Middle frontal gyrus (tissue), 1 donor: Measurements from ENCODE around the gene HCN1.
A peak's percentile ranks its signal among the peaks of the same experiment; 100 is the strongest.
"Not testable (repeated sequence)": the region's sequence is repeated elsewhere in the genome, so short reads cannot be mapped to it uniquely, and the experiment has no call there.

Experiments used
- DNase-seq: peaks from one replicate; pipeline ENCODE4 v3.0.0-alpha.2; 2015; ENCODE audit warnings: low spot score; ENCODE audit errors: extremely low spot score

Gene HCN1

DNA sequence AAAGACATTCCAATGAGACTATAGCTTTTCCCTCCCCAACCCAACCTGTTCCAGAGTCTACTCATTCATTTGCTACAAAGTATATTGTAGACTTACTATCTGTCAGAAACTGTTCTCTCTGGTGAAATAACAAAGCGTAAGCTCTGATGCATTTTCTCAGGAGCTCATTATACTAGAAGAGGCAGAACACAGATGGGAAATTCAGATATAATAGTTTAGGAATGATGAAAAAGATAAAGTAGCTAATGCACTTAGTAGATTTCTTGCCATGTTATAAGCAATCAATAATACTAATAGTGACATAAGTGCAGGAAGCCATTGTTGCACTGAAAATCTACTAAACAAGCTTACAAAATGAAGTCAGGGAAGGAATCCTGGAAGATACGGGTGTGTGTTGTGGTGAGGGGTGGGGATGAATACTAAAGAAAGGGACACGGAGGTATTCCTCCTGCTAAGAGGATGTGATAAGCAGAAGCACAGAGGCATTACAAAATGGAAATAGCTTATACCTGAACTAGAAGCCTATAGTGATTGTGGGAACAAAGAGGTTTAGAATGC, 78.2 kb downstream of the HCN1 start:
- no peak for DNase-seq

DNA sequence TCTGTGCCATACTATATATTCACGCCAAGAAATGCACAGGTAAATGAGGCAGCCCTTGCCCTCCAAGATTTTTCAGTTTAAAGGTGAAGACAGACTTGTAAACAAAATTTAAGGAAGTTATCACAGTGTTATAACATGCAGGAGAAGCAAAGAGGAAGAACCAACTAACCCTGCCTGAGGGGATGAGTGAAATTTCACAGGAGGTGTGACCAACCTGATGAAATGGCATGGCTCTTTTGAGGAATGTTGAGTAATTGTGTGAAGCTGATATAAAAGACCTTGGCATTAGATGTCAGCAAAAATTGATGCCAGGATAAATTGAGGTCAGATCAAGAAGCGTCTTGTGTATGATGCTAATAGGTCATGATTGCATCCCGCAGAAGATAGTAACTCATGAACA, 86.5 kb downstream of the HCN1 start:
- DNase-seq = no peak

DNA sequence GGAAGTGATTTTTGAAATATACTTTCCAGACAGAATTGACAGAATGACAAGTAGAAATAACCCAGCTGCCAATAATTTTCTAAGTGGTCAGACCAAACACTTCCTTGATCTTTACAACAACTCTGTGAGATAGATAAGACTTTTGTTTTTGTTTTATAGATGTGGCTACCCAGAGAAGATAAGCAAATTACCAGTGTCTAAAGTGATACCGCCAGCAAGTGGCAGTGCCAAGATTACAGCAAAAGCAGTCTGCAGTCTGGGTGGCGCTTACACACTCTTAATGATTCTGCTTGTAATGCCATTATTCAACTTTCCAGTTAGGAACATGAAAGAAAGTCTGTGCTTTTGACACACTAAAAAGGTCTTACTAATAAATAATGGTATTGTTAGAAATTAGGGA, 92.1 kb downstream of the HCN1 start:
- DNase-seq = no peak

DNA sequence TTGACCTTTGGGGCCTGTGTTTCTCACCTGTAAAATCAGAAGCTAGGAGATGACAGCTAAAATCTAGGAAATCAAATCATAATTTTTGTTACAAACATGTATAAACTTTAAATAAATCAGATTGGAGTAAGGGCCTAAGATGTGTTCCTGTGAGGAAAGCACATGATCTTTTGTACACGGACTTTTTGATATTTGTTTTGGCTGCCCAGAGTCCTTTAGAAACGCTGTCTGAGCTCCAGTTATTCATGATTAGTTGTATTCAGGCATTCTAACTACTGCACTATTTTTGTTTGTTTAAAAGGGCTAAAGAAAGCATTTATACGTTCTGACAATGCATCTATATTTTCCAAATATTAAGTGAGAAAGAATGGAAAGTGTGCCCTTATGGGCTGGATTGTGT, 94.8 kb downstream of the HCN1 start:
- DNase-seq = no peak

DNA sequence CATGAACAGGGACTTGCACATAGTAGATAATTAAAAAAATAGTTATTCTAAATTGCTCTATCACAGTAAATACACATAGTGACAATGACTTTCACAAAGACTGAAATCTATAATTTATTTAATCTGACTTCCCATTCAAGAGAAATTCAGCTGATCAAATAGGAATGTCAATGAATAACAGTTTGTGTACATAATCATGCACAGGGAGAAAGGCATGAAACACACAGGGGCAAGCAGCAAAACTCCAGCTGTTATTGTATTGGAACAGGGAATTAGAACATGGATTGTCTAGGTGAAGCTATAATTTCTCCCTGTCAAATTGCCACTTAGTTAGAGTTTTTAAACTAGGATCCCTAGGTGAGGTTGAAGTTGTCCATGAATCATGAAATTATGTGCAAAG, 99.9 kb downstream of the HCN1 start:
- no peak for DNase-seq

DNA sequence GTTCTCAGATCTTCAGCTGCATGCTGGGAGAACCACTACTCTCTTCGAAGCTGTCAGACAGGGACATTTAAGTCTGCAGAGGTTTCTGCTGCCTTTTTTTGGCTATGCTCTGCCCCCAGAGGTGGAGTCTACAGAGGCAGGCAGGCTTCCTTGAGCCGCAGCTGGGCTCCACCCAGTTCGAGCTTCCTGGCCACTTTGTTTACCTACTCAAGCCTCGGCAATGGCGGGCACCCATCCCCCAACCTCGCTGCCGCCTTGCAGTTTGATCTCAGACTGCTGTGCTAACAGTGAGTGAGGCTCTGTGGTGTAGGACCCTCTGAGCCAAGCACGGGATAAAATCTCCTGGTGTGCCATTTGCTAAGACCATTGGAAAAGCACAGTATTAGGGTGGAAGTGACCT, 110.2 kb downstream of the HCN1 start:
- DNase-seq = not testable (repeated sequence)

DNA sequence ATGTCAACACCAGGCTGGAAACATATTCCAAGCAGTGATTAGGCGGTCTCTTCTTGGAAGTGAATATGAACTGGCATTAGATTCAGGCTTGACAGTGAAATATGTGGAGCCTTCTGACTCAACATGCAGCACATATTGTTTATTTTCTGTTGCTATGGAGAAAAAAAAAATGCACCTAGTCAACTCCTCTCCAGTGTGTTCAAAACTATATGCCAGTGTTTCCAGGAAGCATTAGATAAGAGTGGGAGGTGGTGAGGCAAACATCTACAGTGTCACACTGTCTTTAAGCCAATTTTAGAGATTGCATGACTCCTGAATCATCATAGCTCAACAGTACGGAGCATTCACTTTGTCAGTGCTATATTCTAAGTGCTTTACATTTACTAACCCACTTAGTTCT, 117.9 kb downstream of the HCN1 start:
- no peak for DNase-seq

DNA sequence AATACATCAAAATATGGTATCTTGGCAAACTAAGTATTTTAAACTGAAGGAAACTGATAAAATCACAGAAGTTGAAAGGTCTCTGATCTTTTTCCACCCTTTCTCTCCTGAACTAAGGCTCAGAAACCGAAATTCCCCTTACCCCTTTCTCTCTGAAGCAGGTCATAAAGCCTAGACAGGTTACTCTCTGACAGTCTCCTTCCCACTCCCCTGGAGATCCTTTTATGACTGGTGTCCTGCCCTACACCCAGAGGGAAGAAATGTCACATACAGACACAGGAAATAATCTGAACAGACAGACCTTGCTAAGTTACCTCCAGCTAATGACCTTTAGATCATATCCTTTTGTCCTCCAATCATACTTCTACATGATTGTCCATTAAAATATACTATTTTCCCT, 127.4 kb downstream of the HCN1 start:
- DNase-seq = no peak

DNA sequence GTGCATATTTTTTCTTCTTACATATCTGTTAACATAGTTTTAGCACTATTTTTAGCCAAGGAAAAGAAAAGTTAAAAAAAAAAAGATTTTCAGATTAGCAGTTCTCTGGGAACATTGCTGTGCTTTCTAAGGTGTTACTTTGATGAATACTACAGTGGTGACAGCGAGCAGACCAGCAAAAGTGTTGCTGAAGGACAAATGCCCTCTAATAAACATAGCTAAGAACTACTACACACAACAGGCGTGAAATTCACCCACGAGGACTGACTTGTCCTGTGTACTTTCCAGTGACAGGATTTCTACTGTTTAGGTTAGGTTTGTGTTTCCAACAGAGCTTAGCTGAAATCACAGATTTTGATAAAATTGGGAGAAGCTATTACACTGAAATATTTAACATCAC, 153.8 kb downstream of the HCN1 start:
- DNase-seq = no peak

DNA sequence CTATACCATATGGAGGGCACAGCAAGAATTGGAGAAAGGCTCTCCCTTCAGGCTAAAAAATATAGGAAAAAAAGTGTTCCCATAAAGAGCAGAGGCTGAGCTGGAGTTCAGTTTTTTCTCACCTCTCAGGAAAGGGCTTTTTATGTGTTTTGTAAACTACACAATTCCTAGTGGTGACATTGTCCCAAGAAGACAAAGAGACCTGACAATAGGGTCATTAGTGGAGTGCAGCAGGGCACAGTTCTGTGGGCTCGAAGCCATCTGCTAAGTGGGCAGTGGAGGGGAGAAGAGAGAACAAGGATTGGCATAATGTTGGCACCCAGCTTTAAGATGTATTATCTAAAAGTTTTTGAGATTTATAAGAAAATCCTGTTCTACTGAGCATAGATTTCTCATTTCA, 162.5 kb downstream of the HCN1 start:
- DNase-seq = no peak

DNA sequence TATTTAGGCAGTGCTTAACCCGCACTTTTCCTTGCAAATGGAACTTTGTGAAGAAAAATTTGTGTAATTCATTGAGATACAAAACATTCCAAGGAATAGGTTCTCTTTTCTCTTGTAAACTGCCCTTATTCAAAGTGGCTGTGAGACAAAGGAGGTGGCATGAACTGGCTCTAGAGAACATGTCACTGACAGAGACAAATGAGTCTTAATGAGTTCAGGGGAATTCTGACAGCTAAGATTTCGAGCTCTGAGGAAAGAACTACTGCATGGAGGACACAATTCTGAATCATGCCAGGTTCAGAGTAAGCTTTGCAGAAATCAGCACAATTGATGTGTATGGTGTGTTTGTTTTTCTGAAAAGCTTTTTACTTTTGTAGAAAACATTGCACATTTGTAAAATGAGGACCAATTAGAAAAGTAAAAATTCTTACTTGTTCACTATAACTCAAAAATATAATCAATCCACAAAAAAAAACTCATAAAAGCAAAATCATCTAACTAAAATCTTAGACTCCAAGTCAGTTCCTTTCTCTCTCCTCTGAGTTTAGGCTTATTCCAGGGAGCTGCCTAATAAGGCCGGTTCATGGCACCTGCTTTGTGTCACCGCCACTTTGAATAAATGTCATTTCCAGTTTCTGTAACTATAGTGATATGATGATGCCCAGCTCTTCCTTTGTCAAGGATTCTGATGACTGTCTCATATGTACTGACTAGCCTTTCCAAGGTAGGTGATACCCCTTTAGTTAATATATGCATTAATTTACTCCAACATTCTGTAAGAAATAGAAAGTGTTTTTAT, 163.2 kb downstream of the HCN1 start:
- no peak for DNase-seq

DNA sequence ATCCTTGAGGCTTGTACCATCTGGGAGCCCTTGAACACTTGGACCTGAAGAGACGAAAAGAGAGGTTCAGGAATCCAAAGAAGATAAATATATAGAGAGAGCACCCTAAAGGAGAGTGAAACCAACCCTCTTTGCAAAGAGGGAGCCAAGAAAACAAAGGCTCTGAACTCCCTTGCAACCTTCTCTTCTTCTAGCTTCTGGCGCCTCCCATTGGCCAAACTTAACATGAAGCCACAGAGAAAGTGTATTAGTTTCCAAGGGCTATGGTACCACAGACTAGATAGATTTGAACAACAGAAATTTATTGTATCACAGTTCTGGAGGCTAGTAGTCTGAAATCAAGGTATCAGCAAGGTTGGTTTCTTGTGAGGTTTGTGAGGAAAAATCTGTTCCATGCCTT, 175.1 kb downstream of the HCN1 start:
- no peak for DNase-seq

DNA sequence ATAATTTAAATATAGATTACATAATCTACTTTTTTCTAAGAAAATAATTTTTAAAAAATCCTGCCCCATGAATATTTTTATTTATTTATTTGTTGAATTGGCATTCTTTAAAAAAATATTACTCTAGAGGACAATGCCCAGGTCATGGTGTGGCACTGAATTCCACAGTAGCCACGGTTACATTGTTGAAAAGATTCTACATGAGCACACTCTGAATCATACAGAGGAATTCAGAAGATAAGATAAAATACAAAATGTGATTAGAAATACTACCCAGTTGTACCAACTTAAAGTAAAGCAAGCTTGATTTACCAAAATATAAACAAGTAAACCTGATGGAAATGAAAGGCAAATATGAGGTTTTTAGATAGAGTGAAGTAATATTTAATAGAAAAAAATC, 183.7 kb downstream of the HCN1 start:
- DNase-seq = no peak

DNA sequence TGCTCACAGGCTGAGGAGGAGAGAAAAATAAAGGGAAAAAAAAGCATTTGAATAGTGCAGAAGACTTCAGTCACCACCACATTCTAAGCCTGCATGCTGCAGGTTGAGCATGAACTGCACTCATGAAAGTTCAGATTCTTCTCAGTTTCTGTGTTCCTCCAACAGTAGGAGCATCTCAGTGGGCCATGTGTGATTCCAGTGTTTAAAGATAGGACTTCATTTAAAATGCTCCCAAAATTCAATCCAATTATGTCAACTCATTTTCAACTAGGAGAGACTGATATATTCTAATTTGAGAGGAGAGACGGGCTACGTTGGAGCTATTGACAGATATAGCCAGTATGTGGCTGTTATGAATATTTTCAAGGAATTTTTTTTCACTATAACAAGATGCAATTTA, 186.8 kb downstream of the HCN1 start:
- no peak for DNase-seq

DNA sequence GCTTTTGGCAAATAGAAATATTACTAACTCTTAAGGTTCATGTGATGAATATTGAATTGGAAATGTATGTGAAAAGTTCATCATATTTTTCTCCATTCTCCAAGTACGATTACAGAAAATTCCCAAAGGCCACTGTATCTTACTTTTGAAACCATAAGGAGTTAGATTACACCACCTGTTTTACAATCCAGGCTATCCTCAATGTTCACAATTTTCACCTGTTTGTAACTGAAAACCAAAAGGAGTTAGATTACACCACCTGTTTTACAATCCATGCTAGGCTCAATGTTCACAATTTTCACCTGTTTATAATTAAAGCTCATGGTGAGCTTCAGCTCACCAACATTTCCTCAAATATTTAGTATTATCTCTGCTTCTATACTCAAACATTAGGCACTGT, 188.0 kb downstream of the HCN1 start:
- DNase-seq = no peak

DNA sequence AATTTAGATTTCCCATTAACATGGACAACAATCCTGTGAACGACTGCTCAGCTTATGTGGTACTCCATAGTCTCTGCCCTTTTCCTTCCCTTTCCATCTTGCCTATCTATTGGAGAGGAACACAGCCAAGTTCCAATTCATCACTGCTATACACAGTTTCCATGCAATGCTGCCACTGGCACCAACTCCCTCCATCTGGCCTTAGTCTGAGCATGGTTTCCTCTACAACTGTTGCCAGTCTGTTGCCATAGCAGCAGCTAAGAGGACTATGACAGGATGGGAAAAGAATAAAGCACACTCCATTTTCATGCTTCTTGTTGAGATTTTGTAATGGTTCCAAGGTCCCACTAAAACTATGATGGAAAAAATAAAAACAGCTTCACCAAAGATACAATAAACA, 189.0 kb downstream of the HCN1 start:
- peak; percentile 60 for DNase-seq

DNA sequence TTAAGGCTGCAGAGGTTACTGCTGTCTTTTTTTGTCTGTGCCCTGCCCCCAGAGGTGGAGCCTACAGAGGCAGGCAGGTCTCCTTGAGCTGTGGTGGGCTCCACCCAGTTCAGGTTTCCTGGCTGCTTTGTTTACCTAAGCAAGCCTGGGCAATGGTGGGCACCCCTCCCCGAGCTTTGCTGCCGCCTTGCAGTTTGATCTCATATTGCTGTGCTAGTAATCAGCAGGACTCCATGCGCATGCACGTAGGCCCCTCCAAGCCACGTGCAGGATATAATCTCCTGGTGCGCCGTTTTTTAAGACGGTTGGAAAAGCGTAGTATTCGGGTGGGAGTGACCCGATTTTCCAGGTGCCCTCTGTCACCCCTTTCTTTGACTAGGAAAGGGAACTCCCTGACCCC, 197.2 kb downstream of the HCN1 start:
- not testable (repeated sequence) for DNase-seq

DNA sequence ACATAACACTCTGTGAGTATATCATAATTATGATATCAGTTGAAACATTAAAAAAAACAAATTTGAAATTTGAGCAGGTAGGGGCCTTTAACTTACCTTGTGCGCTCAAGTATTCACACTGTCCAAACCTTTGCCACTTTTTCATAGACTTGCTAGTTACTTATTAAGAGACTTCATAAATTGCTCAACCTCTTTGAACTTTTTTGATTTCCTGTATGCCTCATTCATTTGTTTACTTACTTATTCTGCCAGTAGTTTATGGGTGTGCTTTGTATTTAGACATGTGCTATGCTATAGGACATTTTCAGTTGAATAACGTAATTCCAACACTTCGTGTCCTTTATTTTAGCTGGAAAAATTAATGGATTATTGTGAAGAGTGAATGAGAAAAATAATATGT, 204.8 kb downstream of the HCN1 start:
- no peak for DNase-seq

DNA sequence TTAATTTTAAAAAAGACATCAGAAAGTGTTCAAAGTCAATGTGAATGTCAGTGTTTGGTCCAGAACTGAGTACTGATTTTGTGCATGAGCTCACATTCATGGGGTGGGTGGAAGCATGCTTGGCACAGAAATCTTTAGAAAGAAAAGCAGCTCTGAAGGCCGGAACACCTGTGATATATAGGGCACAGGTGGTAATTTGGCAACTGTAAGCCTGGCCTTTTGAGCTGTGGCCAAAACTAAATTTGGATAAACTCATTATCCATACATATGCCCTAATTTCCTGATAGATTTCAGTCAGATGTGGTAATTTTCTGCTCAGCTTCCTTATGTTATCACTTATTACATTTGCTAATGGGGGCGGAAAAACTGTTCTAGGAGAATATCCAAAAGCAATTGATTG, 211.4 kb downstream of the HCN1 start:
- no peak for DNase-seq

DNA sequence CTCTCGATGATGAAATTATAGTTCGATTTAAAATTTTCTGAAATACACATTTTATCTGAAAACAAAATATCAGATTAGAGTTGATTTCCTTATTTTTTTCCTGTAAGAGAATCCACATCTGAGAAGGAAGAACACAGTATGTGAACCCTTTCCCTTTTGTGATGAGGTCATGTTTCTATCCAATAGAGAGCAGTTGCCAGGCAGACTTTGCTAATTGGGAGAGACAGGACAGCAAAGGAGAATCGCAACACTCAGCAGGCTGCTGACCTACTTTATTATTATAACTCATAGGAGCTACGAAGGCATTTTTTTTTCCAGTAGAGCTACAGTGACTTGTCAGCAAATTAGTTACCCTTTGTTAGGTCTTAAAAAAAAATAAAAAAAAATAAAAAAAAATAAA, 242.1 kb downstream of the HCN1 start:
- DNase-seq = no peak

DNA sequence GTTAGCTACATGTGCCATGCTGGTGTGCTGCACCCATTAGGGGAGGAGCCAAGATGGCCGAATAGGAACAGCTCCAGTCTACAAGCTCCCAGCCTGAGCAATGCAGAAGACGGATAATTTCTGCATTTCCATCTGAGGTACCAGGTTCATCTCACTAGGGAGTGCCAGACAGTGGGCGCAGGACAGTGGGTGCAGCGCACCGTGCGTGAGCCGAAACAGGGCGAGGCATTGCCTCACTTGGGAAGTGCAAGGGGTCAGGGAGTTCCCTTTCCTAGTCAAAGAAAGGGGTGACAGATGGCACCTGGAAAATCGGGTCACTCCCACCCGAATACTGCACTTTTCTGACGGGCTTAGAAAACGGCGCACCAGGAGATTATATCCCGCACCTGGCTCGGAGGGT, 251.3 kb downstream of the HCN1 start:
- DNase-seq = not testable (repeated sequence)

DNA sequence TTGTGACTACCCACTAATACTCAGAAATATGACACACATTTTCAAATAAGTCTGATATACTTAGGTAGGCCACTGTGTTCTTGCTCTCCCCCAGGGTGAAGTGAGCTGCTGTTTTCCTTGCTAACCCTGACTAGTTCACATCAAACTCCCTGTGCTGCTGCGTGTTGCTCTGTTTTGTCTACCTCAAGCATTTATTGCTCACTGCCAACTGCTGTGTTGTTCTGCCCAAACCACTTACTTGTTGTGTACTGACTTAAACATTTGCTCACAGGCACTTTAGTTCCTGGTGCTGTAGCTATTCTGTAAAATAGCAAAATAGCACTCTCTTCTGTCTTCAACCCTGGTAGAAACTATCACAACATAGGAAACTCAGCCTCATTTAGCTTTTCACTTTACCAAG, 255.7 kb downstream of the HCN1 start:
- no peak for DNase-seq

DNA sequence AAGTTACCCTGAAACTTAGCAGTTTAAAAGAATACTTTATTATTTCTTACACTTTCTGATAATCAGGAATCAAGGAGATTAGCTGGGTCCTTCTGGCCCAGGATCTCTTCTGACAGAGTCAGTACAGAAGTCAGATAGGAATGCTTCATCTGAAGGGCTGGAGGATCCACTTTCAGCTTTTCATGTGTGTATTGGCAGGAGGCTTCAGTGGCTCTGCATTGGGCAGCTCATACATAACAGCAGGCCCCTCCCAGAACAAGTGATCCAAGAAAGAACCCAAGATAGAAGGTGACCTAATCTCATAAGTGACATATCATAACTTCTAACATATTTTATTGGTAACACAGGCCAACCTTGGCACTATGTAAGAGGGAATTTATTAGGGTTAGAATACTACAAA, 258.4 kb downstream of the HCN1 start:
- DNase-seq = no peak
